Activated T-cell treated with anti-CD3 and anti-CD28 coated beads, Interleukin-2, amount 50 U/mL, for 1 hour (primary cell): ENCODE data around the gene RBFOX1.

Experiments used
- DNase-seq: peaks from one replicate; pipeline ENCODE4 v3.0.0-alpha.2; 2020

Gene RBFOX1

GRCh38 chr16:7615565-7615964 is 282.9 kb downstream of the RBFOX1 start:
- no peak for DNase-seq

- no peak for DNase-seq
These were observed 292.5 kb downstream of the RBFOX1 start for GRCh38 chr16:7624871-7625766.

GRCh38 chr16:7628981-7629380 is 296.3 kb downstream of the RBFOX1 start:
- DNase-seq = no peak

GRCh38 chr16:7629571-7629970 is 296.9 kb downstream of the RBFOX1 start:
- no peak for DNase-seq

GRCh38 chr16:7637446-7637845 is 304.8 kb downstream of the RBFOX1 start:
- DNase-seq = no peak

- DNase-seq = no peak
These were observed 305.7 kb downstream of the RBFOX1 start for GRCh38 chr16:7638306-7638705.

- no peak for DNase-seq
These were observed 307.7 kb downstream of the RBFOX1 start for GRCh38 chr16:7640334-7640733.

GRCh38 chr16:7644176-7644575 is 311.5 kb downstream of the RBFOX1 start:
- no peak for DNase-seq

GRCh38 chr16:7644811-7645210 is 312.2 kb downstream of the RBFOX1 start:
- no peak for DNase-seq

- DNase-seq = no peak
These were observed 314.3 kb downstream of the RBFOX1 start for GRCh38 chr16:7646821-7647500.

GRCh38 chr16:7650431-7650830 is 317.8 kb downstream of the RBFOX1 start:
- DNase-seq = no peak

GRCh38 chr16:7651803-7652570 is 319.3 kb downstream of the RBFOX1 start:
- no peak for DNase-seq

GRCh38 chr16:7653746-7654461 is 321.3 kb downstream of the RBFOX1 start:
- DNase-seq = no peak

- DNase-seq = no peak
These were observed 343.0 kb downstream of the RBFOX1 start for GRCh38 chr16:7675628-7676027.

- no peak for DNase-seq
These were observed 347.7 kb downstream of the RBFOX1 start for GRCh38 chr16:7680296-7680695.

- DNase-seq = no peak
These were observed 356.2 kb downstream of the RBFOX1 start for GRCh38 chr16:7688811-7689210.

GRCh38 chr16:7689234-7689633 is 356.6 kb downstream of the RBFOX1 start:
- DNase-seq = no peak

GRCh38 chr16:7691533-7691932 is 358.9 kb downstream of the RBFOX1 start:
- DNase-seq = no peak

- DNase-seq = no peak
These were observed 371.0 kb downstream of the RBFOX1 start for GRCh38 chr16:7703672-7704071.

- DNase-seq = no peak
These were observed 373.2 kb downstream of the RBFOX1 start for GRCh38 chr16:7705885-7706284.

- DNase-seq = no peak
These were observed 376.5 kb downstream of the RBFOX1 start for GRCh38 chr16:7709186-7709585.

GRCh38 chr16:7713244-7713643 is 380.6 kb downstream of the RBFOX1 start:
- DNase-seq = no peak

- DNase-seq = no peak
These were observed 382.1 kb downstream of the RBFOX1 start for GRCh38 chr16:7714775-7715174.
